Large intestine (tissue), 3 donors: ENCODE measurements around the gene TRUB1. TPM values are rescaled to one million over a fixed set of nuclear protein-coding genes. Genes with fewer than 3 reads are reported as not detected.

Experiments
- DNase-seq, 2 donors: peaks; one replicate each; pipeline versions ENCODE4 v3.0.0 to v3.0.0-alpha.2; 2013
- H3K27ac ChIP-seq: one replicate; pipeline ENCODE4 v1.5.1; 2013; ENCODE audit warnings: low read length
- H3K27me3 ChIP-seq: 2 replicates; pipeline ENCODE4 v1.6.1; 2013; ENCODE audit warnings: low read length; ENCODE audit not compliant: control insufficient read depth, insufficient read depth
- H3K36me3 ChIP-seq: 2 replicates; pipeline ENCODE4 v1.6.1; 2013; ENCODE audit warnings: low read length; ENCODE audit not compliant: control insufficient read depth, insufficient read depth
- H3K4me1 ChIP-seq: one replicate; pipeline ENCODE4 v1.6.1; 2013; ENCODE audit warnings: low read length; ENCODE audit not compliant: control insufficient read depth, insufficient read depth
- H3K4me3 ChIP-seq: one replicate; pipeline ENCODE4 v1.5.1; 2013; ENCODE audit warnings: low read length
- H3K9me3 ChIP-seq: one replicate; pipeline ENCODE4 v1.6.1; 2013; ENCODE audit warnings: mild to moderate bottlenecking, low read depth, low read length, moderate library complexity; ENCODE audit not compliant: control insufficient read depth
- WGBS: methylation state at CpG from one replicate; pipeline ENCODE4 v1.1.5; 2013; ENCODE audit warnings: low lambda C conversion rate; ENCODE audit not compliant: insufficient coverage; 5-methylcytosine and 5-hydroxymethylcytosine counted together
- polyA plus RNA-seq: library from polyadenylated mRNA; unstranded; fragments of 120-200 nt; gene quantifications from one replicate; pipeline ENCODE4 v1.2.1, GENCODE V29; 2013

Gene TRUB1
- polyA plus RNA-seq, 1 donor: 20.6 TPM

DNA sequence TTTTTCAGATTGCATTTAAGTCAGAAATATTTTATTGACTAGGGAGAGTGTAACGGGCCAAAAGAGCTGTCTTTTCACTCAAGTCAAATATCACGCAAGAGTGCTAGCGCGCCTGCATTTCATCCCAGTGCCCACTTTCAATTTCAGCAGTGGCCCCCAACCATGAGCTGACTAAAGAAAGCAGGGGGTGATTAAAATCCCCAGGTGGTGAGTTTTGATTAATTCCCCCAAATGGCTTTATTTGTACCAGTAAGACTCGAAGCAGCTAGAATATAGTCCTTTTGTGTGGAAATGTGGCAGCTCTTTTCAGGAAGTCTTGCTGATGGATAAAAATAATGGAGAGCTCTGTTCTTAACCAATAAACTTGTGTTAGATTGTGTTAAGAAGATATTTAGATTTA, 35.3 kb downstream of the TRUB1 start:
- peaks cover 10% of the 10 kb centered on the region for H3K36me3 ChIP-seq
- H3K9me3 ChIP-seq: no peaks in the 10 kb centered on the region
- H3K27me3 ChIP-seq: no peaks in the 10 kb centered on the region
- H3K27ac ChIP-seq: no peak overlapping the region
- DNase-seq: no peak
- no peaks in the 10 kb centered on the region for H3K4me1 ChIP-seq
- H3K4me3 ChIP-seq: no peak overlapping the region
- WGBS: 100% methylated on average over 1 of the region's 5 CpGs

DNA sequence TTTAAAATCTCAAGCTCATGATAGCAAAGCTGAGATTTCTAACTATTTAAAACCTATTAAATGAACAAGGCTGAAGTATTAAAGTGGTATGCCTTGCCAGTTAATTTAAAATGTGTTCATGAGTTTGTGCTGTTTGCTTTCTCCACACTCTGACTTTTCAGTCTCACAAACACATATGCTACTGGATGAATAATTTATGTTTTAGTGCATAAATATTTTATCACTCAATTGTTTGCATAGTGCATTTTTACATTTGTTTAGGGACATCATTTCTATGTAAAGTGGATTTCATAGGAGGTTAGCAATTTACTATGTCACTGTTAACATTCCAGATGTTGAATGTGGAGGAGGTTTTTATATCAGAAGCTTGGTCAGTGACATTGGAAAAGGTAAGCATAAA, 36.0 kb downstream of the TRUB1 start:
- no peaks in the 10 kb centered on the region for H3K4me1 ChIP-seq
- no peak for DNase-seq
- no peak overlapping the region for H3K4me3 ChIP-seq
- H3K9me3 ChIP-seq: no peaks in the 10 kb centered on the region
- no peaks in the 10 kb centered on the region for H3K27me3 ChIP-seq
- H3K27ac ChIP-seq: no peak overlapping the region
- H3K36me3 ChIP-seq: peaks cover 10% of the 10 kb centered on the region

DNA sequence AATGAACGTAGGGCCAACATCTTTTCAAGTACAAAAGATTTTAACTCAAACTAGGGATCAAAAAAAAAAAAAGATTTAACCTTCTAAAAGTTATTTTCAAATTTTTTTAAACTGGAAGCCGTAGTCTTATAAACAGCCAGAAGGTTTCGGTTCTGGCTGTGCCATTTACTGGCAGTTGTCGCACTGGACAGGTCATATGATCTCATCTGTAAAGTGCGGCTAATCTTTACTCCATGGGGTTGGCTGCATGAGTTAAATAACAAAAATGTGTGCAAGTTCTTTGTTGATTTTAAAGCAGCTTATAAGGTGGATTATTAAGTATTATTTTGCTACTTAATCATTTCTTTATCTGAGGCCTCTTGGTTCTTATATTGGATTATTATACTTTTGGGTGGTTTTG, 36.6 kb downstream of the TRUB1 start:
- Histone ChIP-seq H3K4me1 (no peaks in the 10 kb centered on the region), H3K27ac (no peak overlapping the region), H3K9me3 (no peaks in the 10 kb centered on the region), H3K4me3 (no peak overlapping the region), H3K36me3 (peaks cover 10% of the 10 kb centered on the region), H3K27me3 (no peaks in the 10 kb centered on the region)
- WGBS: 100% methylated on average over 3 of the region's 5 CpGs
- DNase-seq: no peak

DNA sequence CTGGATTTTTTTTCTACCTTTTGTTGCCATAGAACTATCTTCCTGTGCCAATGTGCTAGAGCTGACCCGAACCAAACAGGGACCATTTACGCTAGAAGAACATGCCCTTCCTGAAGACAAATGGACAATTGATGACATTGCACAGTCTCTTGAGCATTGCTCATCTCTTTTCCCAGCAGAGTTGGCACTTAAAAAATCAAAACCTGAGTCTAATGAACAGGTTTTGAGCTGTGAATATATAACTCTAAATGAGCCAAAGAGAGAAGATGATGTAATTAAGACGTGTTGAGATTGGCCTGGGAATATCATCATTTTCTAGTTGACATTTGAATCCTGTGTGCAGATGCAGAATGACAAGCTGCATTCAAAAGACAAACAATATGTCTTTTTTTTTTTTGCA, 37.1 kb downstream of the TRUB1 start:
- no peaks in the 10 kb centered on the region for H3K27me3 ChIP-seq
- H3K4me3 ChIP-seq: no peak overlapping the region
- H3K27ac ChIP-seq: no peak overlapping the region
- no peaks in the 10 kb centered on the region for H3K4me1 ChIP-seq
- peaks cover 10% of the 10 kb centered on the region for H3K36me3 ChIP-seq
- no CpG with 5 or more reads among the region's 3 CpGs for WGBS
- H3K9me3 ChIP-seq: no peaks in the 10 kb centered on the region
- DNase-seq: no peak

DNA sequence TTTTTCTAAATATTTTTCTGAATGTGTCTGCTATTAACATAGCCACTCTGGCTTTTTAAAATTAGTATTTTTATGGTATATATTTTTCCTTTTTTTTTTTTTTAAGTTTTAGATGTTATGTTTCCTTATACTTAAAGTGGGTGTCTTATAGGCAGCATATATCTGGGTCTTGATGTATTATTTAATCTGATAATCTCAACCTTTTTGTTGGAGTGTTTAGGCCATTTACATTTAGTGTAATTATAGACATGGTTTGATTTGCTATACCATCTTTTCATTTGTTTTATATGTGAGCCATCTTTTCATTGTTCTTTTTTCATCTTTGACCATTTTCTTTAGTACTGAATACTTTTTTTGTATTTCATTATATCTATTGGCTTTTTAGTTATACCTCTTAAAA, 45.0 kb downstream of the TRUB1 start:
- H3K36me3 ChIP-seq: peaks cover 4% of the 10 kb centered on the region
- H3K4me1 ChIP-seq: no peaks in the 10 kb centered on the region
- H3K4me3 ChIP-seq: no peak overlapping the region
- H3K9me3 ChIP-seq: peaks cover 10% of the 10 kb centered on the region
- no peak for DNase-seq
- H3K27me3 ChIP-seq: no peaks in the 10 kb centered on the region
- H3K27ac ChIP-seq: no peak overlapping the region

DNA sequence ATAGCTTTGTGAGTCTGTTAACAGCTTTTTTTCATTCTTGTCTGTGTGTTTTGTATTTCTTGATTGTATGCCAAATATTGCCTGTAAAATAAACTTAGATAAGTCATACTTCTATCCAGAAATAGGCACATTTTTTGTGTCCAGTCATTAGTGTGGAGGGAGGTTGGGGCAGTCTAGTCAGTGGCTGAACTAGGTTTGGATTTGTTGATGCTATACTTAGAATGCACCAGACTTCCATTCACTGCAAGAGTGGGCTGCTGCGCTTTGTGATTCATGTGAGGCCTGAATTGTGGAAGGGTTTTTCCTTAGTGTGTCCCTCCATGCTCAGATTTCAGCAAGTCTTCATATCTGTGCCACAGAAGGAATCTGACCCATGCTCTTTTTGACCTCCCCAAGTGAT, 50.0 kb downstream of the TRUB1 start:
- Histone ChIP-seq H3K27ac (no peak overlapping the region), H3K4me1 (no peaks in the 10 kb centered on the region), H3K4me3 (no peak overlapping the region), H3K27me3 (no peaks in the 10 kb centered on the region), H3K36me3 (peaks cover 4% of the 10 kb centered on the region), H3K9me3 (peaks cover 3% of the 10 kb centered on the region)
- WGBS: no CpG with 5 or more reads among the region's 1 CpG
- DNase-seq: no peak

DNA sequence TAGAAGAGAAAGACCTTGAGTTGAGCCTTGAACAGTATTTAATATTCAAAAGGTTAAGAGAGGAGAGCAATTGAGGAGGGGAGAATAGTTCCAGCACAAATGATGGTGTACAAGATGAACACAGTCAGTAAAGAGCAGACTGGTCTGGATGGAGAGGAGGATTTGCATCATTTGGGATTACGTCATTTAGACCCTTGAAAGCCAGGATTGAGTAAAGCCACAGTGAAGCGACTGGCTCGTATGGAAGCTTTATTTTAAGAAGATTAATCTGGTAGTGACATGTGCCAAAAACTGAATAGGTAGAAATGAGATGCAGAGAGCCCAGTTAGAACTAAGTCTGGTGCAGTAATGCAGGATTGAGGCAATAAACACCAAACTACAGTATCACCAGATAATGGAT, 52.6 kb downstream of the TRUB1 start:
- Histone ChIP-seq H3K4me1 (no peaks in the 10 kb centered on the region), H3K27me3 (no peaks in the 10 kb centered on the region), H3K27ac (no peak overlapping the region), H3K4me3 (no peak overlapping the region), H3K9me3 (no peaks in the 10 kb centered on the region), H3K36me3 (no peaks in the 10 kb centered on the region)
- WGBS: no CpG with 5 or more reads among the region's 3 CpGs
- DNase-seq: no peak

DNA sequence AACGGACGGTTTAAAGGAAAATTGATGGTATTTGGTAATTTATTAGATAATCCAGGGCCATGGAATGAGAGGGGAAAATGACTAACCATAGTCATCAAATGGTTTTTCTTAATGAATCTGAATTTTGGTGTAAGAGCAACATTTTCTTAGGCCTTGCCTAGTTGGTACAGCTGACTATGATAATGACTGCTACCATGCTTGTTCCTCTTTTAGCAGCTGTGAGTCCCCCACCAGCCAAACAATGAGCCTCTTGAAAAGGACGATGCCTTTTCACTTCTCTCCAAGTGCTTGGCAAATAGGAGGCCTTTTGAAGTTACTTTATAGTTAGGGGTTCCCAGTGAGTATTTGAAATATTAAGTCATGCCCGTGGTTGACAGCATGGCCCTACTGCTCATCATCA, 53.0 kb downstream of the TRUB1 start:
- no CpG with 5 or more reads among the region's 4 CpGs for WGBS
- DNase-seq: no peak
- no peak overlapping the region for H3K27ac ChIP-seq

DNA sequence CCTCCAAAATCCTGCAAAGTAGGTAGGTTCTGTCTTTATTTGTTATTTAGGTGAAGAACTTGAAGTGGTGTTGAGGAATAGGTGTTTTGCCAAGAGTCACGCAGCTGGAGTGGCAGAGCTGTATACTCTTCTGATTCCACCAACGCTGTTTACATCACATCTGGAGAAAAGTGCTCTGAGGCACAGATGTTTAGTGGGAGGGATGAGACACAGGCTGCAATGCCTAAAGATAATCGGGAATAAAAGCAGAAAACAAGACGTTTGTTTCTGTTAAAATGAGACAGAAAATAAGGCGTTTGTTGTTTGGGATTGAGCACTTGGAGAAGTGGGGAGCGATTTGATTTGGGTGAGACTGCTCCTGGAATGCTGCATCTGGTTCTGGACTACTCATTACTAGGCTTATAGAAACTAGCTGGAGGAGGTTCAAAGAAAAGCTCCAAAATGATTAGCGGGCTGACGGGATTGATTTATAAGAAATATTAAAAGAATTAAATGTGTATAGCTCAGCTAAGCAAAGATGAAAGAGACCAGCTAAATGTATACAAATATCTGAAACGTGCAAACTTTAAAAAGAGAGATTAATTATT, 54.3 kb downstream of the TRUB1 start:
- DNase-seq: no peak
- no peaks in the 10 kb centered on the region for H3K9me3 ChIP-seq
- H3K27ac ChIP-seq: no peak overlapping the region
- WGBS: 84% methylated on average over 7 of the region's 9 CpGs
- no peak overlapping the region for H3K4me3 ChIP-seq
- H3K27me3 ChIP-seq: no peaks in the 10 kb centered on the region
- no peaks in the 10 kb centered on the region for H3K4me1 ChIP-seq
- no peaks in the 10 kb centered on the region for H3K36me3 ChIP-seq

More for the DNA sequence above, 53.0 kb downstream of the TRUB1 start:
- no peaks in the 10 kb centered on the region for H3K9me3 ChIP-seq
- no peaks in the 10 kb centered on the region for H3K27me3 ChIP-seq
- no peaks in the 10 kb centered on the region for H3K36me3 ChIP-seq
- H3K4me3 ChIP-seq: no peak overlapping the region
- no peaks in the 10 kb centered on the region for H3K4me1 ChIP-seq

DNA sequence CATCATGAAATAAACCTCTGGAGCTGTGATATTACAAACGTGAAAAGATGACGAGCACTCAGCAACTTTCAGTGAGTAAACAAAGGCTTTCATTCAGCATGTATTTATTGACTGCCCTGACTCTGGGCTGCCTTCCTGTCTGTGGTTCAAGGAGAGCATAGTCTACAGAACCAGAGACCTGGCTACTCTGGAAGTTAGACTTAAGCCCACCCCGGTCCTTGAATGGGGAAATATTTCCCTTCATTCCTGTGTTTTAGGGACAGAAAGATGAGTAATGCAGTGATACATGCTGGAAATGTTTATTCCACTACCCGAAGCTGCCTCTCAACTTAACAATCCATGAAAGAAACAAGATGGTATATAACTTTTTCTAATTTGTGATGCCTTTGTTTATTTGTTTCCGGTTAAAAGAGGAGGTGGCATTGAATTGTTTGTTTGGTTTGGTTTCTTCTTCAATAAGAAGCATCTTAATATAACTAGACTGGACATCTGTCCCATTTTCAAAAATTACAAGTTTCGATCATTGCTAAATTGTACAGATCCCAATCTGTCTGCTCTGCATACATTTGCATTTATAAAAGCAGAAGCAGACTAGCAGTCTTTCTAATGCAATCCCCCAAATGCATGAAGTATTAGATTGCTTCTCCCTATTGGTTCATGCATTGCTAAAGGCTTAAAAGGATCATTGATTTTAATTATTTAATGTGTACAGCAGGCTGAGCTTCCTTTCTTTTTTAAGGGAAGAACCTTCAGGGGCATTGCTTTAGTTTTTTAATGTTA, 57.7 kb downstream of the TRUB1 start:
- 86% methylated on average over 2 of the region's 6 CpGs for WGBS
- no peak overlapping the region for H3K4me3 ChIP-seq

DNA sequence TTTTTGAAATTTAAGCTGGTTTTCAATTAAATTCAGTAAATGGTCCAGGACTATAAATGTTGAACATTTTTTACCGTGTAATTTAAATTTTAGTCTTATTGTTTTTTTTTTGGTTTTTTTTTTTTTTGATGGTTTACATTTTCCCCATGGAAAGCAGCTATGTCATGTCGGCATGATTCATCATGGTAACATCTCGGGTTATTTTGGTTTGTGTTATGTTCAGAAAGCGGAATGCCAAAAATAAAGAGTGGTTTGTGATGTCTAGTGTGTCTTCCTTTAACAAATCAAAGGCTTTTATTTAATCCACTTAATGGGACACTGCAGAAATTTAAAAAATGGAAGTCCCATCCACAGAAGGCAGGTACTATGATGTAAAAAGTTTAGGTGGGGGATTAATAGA, 58.5 kb downstream of the TRUB1 start:
- Histone ChIP-seq H3K27ac (no peak overlapping the region), H3K4me1 (no peaks in the 10 kb centered on the region), H3K9me3 (no peaks in the 10 kb centered on the region), H3K36me3 (no peaks in the 10 kb centered on the region), H3K4me3 (no peak overlapping the region), H3K27me3 (peaks cover 2% of the 10 kb centered on the region)
- WGBS: 92% methylated on average over 2 of the region's 4 CpGs
- no peak for DNase-seq

More for the DNA sequence above, 57.7 kb downstream of the TRUB1 start:
- Histone ChIP-seq H3K36me3 (no peaks in the 10 kb centered on the region), H3K9me3 (no peaks in the 10 kb centered on the region), H3K27ac (no peak overlapping the region), H3K4me1 (no peaks in the 10 kb centered on the region), H3K27me3 (peaks cover 2% of the 10 kb centered on the region)
- no peak for DNase-seq
